H1 (cell line): ENCODE measurements around the gene GKAP1. TPM values are rescaled to one million over a fixed set of nuclear protein-coding genes. Genes with fewer than 3 reads are reported as not detected.

Experiments used
- BCL11A ChIP-seq, 2 experiments: IDR thresholded peaks; one replicate each; pipeline ENCODE4 v1.6.1; 2011; ENCODE audit warnings: low read depth in 2 of 2, low read length in 2 of 2, mild to moderate bottlenecking in 2 of 2
- CHD7 ChIP-seq: fragments of 300-600 bp; sonication (generic); IDR thresholded peaks from 2 replicates; pipeline ENCODE4 v1.7.1; 2012; ENCODE audit warnings: low read length, moderate library complexity, mild to moderate bottlenecking, inconsistent platforms; ENCODE audit not compliant: insufficient replicate concordance
- EZH2 ChIP-seq: fragments of 200-600 bp; sonication (generic); IDR thresholded peaks from 2 replicates; pipeline ENCODE4 v1.7.1; 2012; ENCODE audit warnings: low read depth, mild to moderate bottlenecking, moderate library complexity, low read length, inconsistent platforms; ENCODE audit not compliant: severe bottlenecking
- FOSL1 ChIP-seq: IDR thresholded peaks from 2 replicates; pipeline ENCODE4 v1.6.1; 2011; ENCODE audit warnings: mild to moderate bottlenecking, low read depth, low read length, moderate library complexity; ENCODE audit not compliant: insufficient read depth
- GTF2F1 ChIP-seq: IDR thresholded peaks from 2 replicates; pipeline ENCODE4 v1.6.1; 2012; ENCODE audit warnings: low read depth, low read length, improper control_type of control experiment, borderline replicate concordance
- JUN ChIP-seq: IDR thresholded peaks from 2 replicates; pipeline ENCODE4 v1.6.1; 2011; ENCODE audit warnings: low read depth, mild to moderate bottlenecking, improper control_type of control experiment, low read length
- JUND ChIP-seq: IDR thresholded peaks from 2 replicates; pipeline ENCODE4 v1.6.1; 2011; ENCODE audit warnings: mild to moderate bottlenecking, improper control_type of control experiment, low read length
- RXRA ChIP-seq: IDR thresholded peaks from 2 replicates; pipeline ENCODE4 v1.6.1; 2011; ENCODE audit warnings: low read depth, mild to moderate bottlenecking, low read length, moderate library complexity; ENCODE audit not compliant: insufficient read depth
- SIRT6 ChIP-seq: IDR thresholded peaks from one replicate; pipeline ENCODE4 v1.7.1; 2012; ENCODE audit warnings: low read length, inconsistent platforms
- SP4 ChIP-seq: IDR thresholded peaks from 2 replicates; pipeline ENCODE4 v1.6.1; 2012; ENCODE audit warnings: low read length, inconsistent platforms
- TEAD4 ChIP-seq: IDR thresholded peaks from 2 replicates; pipeline ENCODE4 v1.6.1; 2012; ENCODE audit warnings: low read depth, low read length, inconsistent platforms, mixed read lengths
- polyA plus RNA-seq, 7 experiments: library from polyadenylated mRNA; depleted of rRNA in 3 of 7; stranded (reverse) in 5 of 7; unstranded in 2 of 7; fragments of >200 nt in 5 of 7; fragments of 200-250 nt in 2 of 7; gene quantifications; 1 replicate in 5 of 7; 2 replicates in 1 of 7; 4 replicates in 1 of 7; pipeline versions ENCODE4 v1.2.1 to v1.2.3, GENCODE V29; 2011 to 2013; ENCODE audit warnings: missing spikeins in 2 of 7, mixed read lengths in 2 of 7
- total RNA-seq: library from RNA; stranded (reverse); fragmentation: NEBNext Ultra II Directional; extraction: Animal tissue kit (Norgen Biotek cat#: 25700); gene quantifications from 2 replicates; pipeline ENCODE4 v1.2.1, GENCODE V29; 2021

The GKAP1 gene
- total and polyA plus RNA-seq, 2 of the 8 experiments (the other 6 are each of a cell fraction or from before 2014, with no cell fraction given), result 0.97 to 5.3 TPM

- no peak for TF ChIP-seq CHD7
- TF ChIP-seq SIRT6, result no peak
- TF ChIP-seq JUN, result no peak
- TF ChIP-seq BCL11A (IDR thresholded peaks at IDR 0.05; ENCODE audit: low read depth in 2 of 2, low read length in 2 of 2), result no peak
- TF ChIP-seq RXRA, result no peak
- TF ChIP-seq GTF2F1, result no peak
- no peak for TF ChIP-seq FOSL1
- no peak for TF ChIP-seq TEAD4
- no peak for TF ChIP-seq SP4
- no peak for TF ChIP-seq EZH2
- no peak for TF ChIP-seq JUND
Observed at GRCh38 chr9:83800236-83801033, 17.1 kb downstream of the GKAP1 start (continued).
